Eye (tissue), 1 donor: ENCODE results near the gene MYH9.
A peak's percentile ranks its signal among the peaks of the same experiment; 100 is the strongest.

ENCODE experiments used
- DNase-seq: peaks from one replicate; pipeline ENCODE4 v3.0.0-alpha.2; 2015

MYH9 gene

GRCh38 chr22:36344106-36344827, 43.5 kb downstream of the MYH9 start:
- DNase-seq: no peak

GRCh38 chr22:36343720-36344105, 44.1 kb downstream of the MYH9 start:
- DNase-seq: no peak

- DNase-seq: no peak
Measured at GRCh38 chr22:36343070-36343719, 44.6 kb downstream of the MYH9 start.

GRCh38 chr22:36341640-36342041, 46.1 kb downstream of the MYH9 start:
- no peak for DNase-seq

- no peak for DNase-seq
Measured at GRCh38 chr22:36340621-36341020, 47.1 kb downstream of the MYH9 start.

GRCh38 chr22:36339171-36340065, 48.3 kb downstream of the MYH9 start:
- no peak for DNase-seq

GRCh38 chr22:36337365-36338130, 50.2 kb downstream of the MYH9 start:
- no peak for DNase-seq

GRCh38 chr22:36336246-36337182, 51.3 kb downstream of the MYH9 start:
- no peak for DNase-seq

GRCh38 chr22:36335621-36336020, 52.1 kb downstream of the MYH9 start:
- no peak for DNase-seq

- peak; percentile 64 for DNase-seq
Measured at GRCh38 chr22:36334821-36335603, 52.8 kb downstream of the MYH9 start.

- no peak for DNase-seq
Measured at GRCh38 chr22:36334081-36334820, 53.5 kb downstream of the MYH9 start.

- DNase-seq: no peak
Measured at GRCh38 chr22:36333644-36334043, 54.1 kb downstream of the MYH9 start.

GRCh38 chr22:36332623-36333332, 55.0 kb downstream of the MYH9 start:
- DNase-seq: peak; percentile 48

GRCh38 chr22:36331912-36332622, 55.7 kb downstream of the MYH9 start:
- peak; percentile 51 for DNase-seq

GRCh38 chr22:36331306-36331911, 56.4 kb downstream of the MYH9 start:
- DNase-seq: no peak

- DNase-seq: no peak
Measured at GRCh38 chr22:36330655-36331305, 57.0 kb downstream of the MYH9 start.

- no peak for DNase-seq
Measured at GRCh38 chr22:36330127-36330526, 57.6 kb downstream of the MYH9 start.
